ENCODE results near the gene GAB2. TPM values are rescaled to one million over a fixed set of nuclear protein-coding genes. Genes with fewer than 3 reads are reported as not detected.
A peak's percentile ranks its signal among the peaks of the same experiment; 100 is the strongest.

GAB2 gene
- total and polyA plus RNA-seq, 8 donors, result 2.2 to 19.3 (median 8.6) TPM

GRCh38 chr11:78189174-78189724 lies 228.4 kb downstream of the GAB2 start:
- Histone ChIP-seq H3K4me3 (peak overlapping the region; percentile 84 to 97 (median 88)), H3K27ac (peak overlapping the region; percentile 34 to 92 (median 87)), H3K36me3 (peaks cover 0 to 9% (median 2%) of the 10 kb centered on the region in 4 donors), H3K4me1 (peaks cover 25 to 62% (median 43%) of the 10 kb centered on the region in 4 donors), H3K27me3 (no peaks in the 10 kb centered on the region), H3K9me3 (no peaks in the 10 kb centered on the region)
- intact Hi-C loops (cut with DNase I; ENCODE audit: low total_unique reads), result no loop called here
- TF ChIP-seq POLR2AphosphoS5 (IDR thresholded peaks at IDR 0.05), result no peak
- TF ChIP-seq POLR2A (IDR thresholded peaks at IDR 0.05), result no peak
- TF ChIP-seq CTCF (IDR thresholded peaks at IDR 0.05), result no peak
- TF ChIP-seq EP300 (IDR thresholded peaks at IDR 0.05), result no peak
- DNase-seq, result no peak
- WGBS, 5 donors, result 28 to 42% (median 37%) methylated on average over 15 to 18 of the region's 18 CpGs

- Histone ChIP-seq H3K4me3 (peak within 1 kb of the TSS; percentile 84 to 97 (median 88)), H3K27ac (peak within 1 kb of the TSS; percentile 76 to 92 (median 87)), H3K9me3 (no peaks in the 10 kb centered on the region), H3K36me3 (peaks cover 0 to 11% (median 3%) of the 10 kb centered on the region in 4 donors), H3K4me1 (peaks cover 25 to 57% (median 43%) of the 10 kb centered on the region in 4 donors), H3K27me3 (no peaks in the 10 kb centered on the region)
- DNase-seq, result peak; percentile 96 to 99
- 0 to 1% (median 1%) methylated on average over 16 to 74 of the region's 74 CpGs for WGBS, 5 donors
- TF ChIP-seq POLR2AphosphoS5 (IDR thresholded peaks at IDR 0.05) (peak in 2 of 3 donors; percentile 91 to 92), POLR2A (IDR thresholded peaks at IDR 0.05) (no peak), CTCF (IDR thresholded peaks at IDR 0.05) (no peak), EP300 (IDR thresholded peaks at IDR 0.05) (no peak)
- intact Hi-C loops (cut with DNase I; ENCODE audit: low total_unique reads), result no loop called here
These were observed 229.1 kb downstream of the GAB2 start, which contains the start of the genes KCTD21 and USP35 for GRCh38 chr11:78188286-78189173. TSS of gene KCTD21 (minus strand) at chr11:78188626. CDS start at chr11:78174554, 14,072 bp downstream. TSS of gene USP35 (plus strand) at chr11:78188919. CDS start at chr11:78196246, 7,327 bp downstream.

GRCh38 chr11:78187366-78188285 lies 230.0 kb downstream of the GAB2 start:
- 18 to 21% (median 20%) methylated on average over 25 to 31 of the region's 31 CpGs for WGBS, 5 donors
- no peaks in the 10 kb centered on the region for H3K27me3 ChIP-seq
- no peak for DNase-seq
- peaks cover 0 to 17% (median 8%) of the 10 kb centered on the region in 4 donors for H3K36me3 ChIP-seq
- peak overlapping the region; percentile 84 to 97 (median 88) for H3K4me3 ChIP-seq
- intact Hi-C loops (cut with DNase I; ENCODE audit: low total_unique reads), result no loop called here
- no peaks in the 10 kb centered on the region for H3K9me3 ChIP-seq
- peak overlapping the region; percentile 25 to 92 (median 87) for H3K27ac ChIP-seq
- H3K4me1 ChIP-seq, result peaks cover 25 to 54% (median 42%) of the 10 kb centered on the region in 4 donors
- TF ChIP-seq CTCF (IDR thresholded peaks at IDR 0.05) (no peak), POLR2A (IDR thresholded peaks at IDR 0.05) (no peak), EP300 (IDR thresholded peaks at IDR 0.05) (no peak), POLR2AphosphoS5 (IDR thresholded peaks at IDR 0.05) (no peak)

Data from stomach (tissue), 9 donors.